ENCODE measurements around the gene TFCP2.
"Not testable (repeated sequence)": the region's sequence is repeated elsewhere in the genome, so short reads cannot be mapped to it uniquely, and the experiment has no call there.

TFCP2 gene, protein sequence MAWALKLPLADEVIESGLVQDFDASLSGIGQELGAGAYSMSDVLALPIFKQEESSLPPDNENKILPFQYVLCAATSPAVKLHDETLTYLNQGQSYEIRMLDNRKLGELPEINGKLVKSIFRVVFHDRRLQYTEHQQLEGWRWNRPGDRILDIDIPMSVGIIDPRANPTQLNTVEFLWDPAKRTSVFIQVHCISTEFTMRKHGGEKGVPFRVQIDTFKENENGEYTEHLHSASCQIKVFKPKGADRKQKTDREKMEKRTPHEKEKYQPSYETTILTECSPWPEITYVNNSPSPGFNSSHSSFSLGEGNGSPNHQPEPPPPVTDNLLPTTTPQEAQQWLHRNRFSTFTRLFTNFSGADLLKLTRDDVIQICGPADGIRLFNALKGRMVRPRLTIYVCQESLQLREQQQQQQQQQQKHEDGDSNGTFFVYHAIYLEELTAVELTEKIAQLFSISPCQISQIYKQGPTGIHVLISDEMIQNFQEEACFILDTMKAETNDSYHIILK

GRCh38 chr12:51172515-51173431, at the start of gene TFCP2:
Gene TFCP2 (minus strand): TSS chr12:51173135. CDS start chr12:51172422, 713 bp downstream.
- intact Hi-C loops (cut with DNase I): loop anchor here (10.0 kb wide), 1 partner anchor 88 kb away; the partner anchor contains the start of gene CSRNP2
- DNase-seq: peak; percentile 94 to 99 (median 97)

GRCh38 chr12:51222461-51222860, 49.5 kb upstream of the TFCP2 start:
- DNase-seq: no peak
- intact Hi-C loops (cut with DNase I): no loop called here

DNA sequence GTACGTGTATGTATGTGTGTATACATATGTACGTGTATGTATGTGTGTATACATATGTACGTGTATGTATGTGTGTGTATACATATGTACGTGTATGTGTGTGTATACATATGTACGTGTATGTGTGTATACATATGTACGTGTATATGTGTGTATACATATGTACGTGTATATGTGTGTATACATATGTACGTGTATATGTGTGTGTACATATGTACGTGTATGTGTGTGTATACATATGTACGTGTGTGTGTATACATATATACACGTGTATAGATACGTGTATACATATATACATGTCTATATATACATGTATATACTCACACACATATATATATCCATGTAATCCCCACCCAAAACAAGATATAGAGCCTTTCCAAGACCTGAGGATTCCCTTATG, 46.9 kb upstream of the TFCP2 start:
- DNase-seq; intact Hi-C loops (cut with DNase I): not testable (repeated sequence)

GRCh38 chr12:51219322-51219721, 46.4 kb upstream of the TFCP2 start:
- intact Hi-C loops (cut with DNase I): no loop called here

DNA sequence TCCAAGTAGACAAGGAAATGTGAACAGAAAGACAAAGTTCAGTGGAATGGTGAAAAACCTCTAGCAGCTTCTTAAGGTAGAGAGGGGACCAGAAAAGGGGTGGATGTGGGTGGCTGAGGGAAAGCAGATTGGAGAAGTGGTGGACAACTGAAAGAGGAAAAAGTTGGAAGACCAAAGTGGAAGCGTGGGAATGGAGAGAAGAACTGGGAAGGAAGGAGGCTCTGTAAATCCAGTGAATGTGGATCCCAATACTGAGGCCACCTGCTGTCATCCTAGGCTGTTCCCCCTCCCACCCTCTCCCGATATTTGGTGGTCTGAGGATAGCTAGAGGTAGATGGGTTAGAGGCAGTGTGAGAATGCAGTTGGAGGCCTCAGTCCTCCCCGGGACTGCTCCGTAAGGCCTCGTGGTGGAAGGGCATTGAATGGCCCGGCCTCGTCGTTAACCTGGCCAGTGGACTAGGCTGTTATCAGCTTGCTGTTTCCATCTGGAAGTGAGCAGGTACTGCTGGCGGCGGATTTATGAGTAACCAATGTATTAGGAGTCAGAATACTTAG, 45.7 kb upstream of the TFCP2 start:
- no peak for DNase-seq

More at GRCh38 chr12:51219322-51219721, 46.4 kb upstream of the TFCP2 start:
- DNase-seq: no peak

DNA sequence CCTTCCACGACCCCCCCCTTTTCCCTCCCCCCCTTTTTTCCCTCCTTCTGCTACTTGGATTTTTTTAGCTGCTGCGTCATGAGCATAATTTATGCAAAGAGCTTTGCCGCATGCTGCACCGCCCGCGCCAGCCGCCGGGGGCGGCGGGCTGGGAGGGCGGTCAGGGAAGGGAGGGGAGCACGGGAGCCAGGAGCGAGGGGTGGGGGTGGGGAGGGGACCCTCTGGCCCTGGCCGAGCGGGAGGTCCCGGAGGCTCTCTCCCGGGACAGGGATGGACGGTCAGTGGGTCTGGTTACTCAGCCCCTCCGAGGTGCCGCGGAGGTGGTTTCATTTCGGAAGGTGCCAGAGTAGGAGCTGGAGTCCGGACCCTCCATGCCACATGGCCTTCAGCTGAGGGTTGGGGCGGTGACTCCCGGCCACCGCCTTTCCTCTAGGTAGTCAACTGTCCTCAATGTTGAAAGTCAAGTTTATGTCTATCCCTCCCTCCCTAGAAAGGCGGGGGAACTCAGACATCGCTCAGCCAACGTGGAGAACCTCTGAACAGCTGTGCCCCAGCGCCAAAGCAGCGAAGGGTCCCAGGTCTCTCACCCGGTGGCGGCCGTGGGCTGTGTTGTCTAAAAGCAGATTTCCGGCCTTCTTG, 45.2 kb upstream of the TFCP2 start, which contains the start of gene POU6F1:
Gene POU6F1 (minus strand): TSS at position 95 of the 639 bp plus-strand sequence. CDS start 11,226 bp downstream, outside the sequence.
- intact Hi-C loops (cut with DNase I): no loop called here
- DNase-seq: peak; percentile 33 to 90 (median 77)

More for the DNA sequence above, 45.7 kb upstream of the TFCP2 start:
- intact Hi-C loops (cut with DNase I): no loop called here

- peak; percentile 39 to 85 (median 72) for DNase-seq
- intact Hi-C loops (cut with DNase I): no loop called here
Observed at GRCh38 chr12:51217133-51217967, 44.4 kb upstream of the TFCP2 start.

DNA sequence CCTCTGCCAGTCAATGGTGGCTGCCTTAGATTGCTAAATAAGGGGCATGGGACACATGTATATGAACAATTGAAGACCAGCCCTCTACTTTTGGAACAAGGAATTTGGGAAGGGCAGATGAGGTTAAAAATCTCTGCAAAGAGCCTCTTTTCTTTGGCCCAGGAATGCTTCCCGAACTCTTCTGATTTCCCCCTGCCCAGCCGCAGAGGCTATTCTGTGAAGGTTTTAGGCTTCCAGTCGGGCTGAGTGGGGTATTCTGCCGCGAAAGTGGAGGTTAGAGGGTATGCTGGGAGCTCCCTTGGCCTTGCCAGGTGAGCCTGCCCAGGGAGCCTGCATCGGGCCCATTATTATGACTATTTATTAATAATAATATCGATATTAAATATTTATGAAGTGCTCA, 43.7 kb upstream of the TFCP2 start:
- DNase-seq: peak in 6 of 42 donors; percentile 14 to 43 (median 26)
- intact Hi-C loops (cut with DNase I): no loop called here

- intact Hi-C loops (cut with DNase I): no loop called here
Observed at GRCh38 chr12:51214895-51215294, 42.0 kb upstream of the TFCP2 start.

DNA sequence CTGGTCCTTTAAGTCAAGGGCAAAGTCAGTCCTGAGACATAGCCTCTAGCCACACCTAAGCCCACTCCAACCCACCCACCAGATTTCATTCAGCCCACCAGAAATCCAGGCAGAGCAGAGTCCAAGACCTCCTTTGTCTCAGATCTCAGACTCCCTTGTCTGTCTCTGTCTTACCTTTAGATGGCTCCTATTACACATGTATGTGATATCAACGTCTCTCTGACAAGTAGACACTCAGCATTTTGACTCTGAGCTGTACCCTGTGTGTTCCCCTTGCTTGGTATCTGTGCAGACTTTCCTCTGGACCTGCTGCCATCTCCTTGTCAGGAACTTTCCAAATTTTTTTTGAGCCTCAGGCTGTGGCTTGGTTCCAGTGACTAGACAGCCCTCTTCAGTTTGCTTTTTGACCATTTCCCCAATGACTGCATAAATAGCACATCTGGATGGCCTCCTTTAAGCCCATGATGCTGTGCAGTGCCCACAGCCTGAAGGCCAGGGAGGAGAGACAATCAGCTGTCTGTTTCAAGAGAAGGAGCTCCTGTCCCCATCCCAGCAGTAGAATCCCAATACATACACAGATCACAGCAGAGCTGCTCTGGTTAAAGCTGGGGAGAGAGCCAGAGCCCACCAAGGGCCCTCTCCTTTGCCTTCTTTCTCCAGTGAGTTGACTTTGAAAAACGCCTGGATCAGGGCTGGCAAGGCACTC, 37.9 kb upstream of the TFCP2 start:
- intact Hi-C loops (cut with DNase I): no loop called here

More at GRCh38 chr12:51214895-51215294, 42.0 kb upstream of the TFCP2 start:
- DNase-seq: no peak

GRCh38 chr12:51209259-51209658, 36.3 kb upstream of the TFCP2 start:
- intact Hi-C loops (cut with DNase I): no loop called here
- no peak for DNase-seq

More for the DNA sequence above, 37.9 kb upstream of the TFCP2 start:
- peak in 39 of 42 donors; percentile 16 to 80 (median 50) for DNase-seq

- intact Hi-C loops (cut with DNase I): no loop called here
- peak in 27 of 42 donors; percentile 17 to 67 (median 41) for DNase-seq
Observed at GRCh38 chr12:51208016-51208660, 35.2 kb upstream of the TFCP2 start.

- intact Hi-C loops (cut with DNase I): no loop called here
Observed at GRCh38 chr12:51205350-51205749, 32.4 kb upstream of the TFCP2 start.

GRCh38 chr12:51202718-51203117, 29.8 kb upstream of the TFCP2 start:
- intact Hi-C loops (cut with DNase I): no loop called here
- DNase-seq: no peak

More at GRCh38 chr12:51205350-51205749, 32.4 kb upstream of the TFCP2 start:
- peak in 25 of 42 donors; percentile 13 to 72 (median 39) for DNase-seq

GRCh38 chr12:51200806-51201205, 27.9 kb upstream of the TFCP2 start:
- no peak for DNase-seq
- intact Hi-C loops (cut with DNase I): no loop called here

DNA sequence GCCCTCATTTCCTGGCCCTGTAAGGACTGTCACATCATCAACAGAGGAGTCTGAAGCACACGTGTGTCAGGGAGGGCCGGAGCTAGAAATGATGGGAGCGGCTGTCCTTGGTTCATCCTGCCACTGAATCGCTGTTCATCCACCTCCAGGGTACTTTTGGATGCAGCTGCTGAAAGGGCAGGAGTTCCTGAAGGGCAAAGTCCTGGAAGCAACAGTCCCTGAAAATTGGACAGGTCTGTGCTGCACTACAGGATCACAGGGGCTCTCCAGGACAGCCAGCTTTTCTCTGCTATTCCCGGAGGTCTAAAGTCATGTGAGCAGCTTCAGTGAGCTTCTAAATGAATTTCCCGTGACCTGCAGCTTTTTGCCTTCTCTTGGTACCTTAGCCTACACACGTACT, 27.2 kb upstream of the TFCP2 start:
- intact Hi-C loops (cut with DNase I): no loop called here
- no peak for DNase-seq

All from head of caudate nucleus (tissue), 42 donors.